ENCODE results near the gene INSIG1.

INSIG1 gene

DNA sequence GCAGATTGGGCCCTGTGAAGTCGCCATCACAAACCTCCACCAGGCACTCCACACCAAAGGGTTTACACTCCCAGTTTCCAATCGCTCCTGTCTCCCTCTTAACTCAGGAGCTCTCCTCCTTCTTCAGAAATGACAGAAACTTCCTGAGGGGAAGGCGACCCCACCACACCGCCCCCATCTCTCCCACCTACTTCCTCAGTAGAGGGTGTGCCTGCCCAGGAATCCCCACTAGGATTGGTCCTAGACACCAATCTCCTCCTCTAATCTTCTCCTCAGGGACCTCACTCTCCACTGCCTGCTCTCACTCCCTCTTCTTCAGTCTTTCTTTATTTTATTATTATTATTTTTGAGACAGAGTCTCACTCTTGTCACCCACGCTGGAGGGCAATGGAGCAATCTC, 5.9 kb upstream of the INSIG1 start:
- H3K4me3 ChIP-seq (ENCODE audit: low read length) = no peak overlapping the region
- TF ChIP-seq, protein P1, sequence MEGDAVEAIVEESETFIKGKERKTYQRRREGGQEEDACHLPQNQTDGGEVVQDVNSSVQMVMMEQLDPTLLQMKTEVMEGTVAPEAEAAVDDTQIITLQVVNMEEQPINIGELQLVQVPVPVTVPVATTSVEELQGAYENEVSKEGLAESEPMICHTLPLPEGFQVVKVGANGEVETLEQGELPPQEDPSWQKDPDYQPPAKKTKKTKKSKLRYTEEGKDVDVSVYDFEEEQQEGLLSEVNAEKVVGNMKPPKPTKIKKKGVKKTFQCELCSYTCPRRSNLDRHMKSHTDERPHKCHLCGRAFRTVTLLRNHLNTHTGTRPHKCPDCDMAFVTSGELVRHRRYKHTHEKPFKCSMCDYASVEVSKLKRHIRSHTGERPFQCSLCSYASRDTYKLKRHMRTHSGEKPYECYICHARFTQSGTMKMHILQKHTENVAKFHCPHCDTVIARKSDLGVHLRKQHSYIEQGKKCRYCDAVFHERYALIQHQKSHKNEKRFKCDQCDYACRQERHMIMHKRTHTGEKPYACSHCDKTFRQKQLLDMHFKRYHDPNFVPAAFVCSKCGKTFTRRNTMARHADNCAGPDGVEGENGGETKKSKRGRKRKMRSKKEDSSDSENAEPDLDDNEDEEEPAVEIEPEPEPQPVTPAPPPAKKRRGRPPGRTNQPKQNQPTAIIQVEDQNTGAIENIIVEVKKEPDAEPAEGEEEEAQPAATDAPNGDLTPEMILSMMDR (conservative IDR thresholded peaks at IDR 0.05; ENCODE audit: low read length) = no peak
- no peak for DNase-seq (ENCODE audit: low read depth)

DNA sequence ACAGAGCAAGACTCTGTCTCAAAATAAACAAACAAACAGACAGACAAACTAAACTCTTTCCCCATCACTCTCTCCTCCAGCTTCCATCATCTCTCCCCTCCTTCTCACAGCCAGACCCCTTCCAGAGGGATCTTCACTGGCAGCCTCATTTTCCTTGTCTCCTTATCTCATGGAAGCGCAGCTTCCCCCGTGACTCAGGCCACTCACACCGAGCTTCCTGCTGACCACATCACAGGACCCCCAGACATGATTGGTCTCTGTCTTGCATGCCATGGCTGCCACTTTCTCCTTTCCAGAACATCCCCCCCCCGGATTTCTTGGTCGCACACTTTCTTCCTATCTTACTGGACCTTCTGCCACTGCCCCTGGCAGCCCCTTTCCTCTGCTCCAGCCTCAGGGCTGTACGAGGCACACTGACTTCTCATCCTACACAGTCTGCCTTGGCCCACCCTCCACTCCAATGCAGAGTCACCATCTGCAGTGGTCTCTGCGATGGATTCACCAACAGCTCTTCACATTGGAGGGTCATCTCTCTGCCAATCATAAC, 4.9 kb upstream of the INSIG1 start:
- DNase-seq (ENCODE audit: low read depth) = no peak
- TF ChIP-seq, protein P1 (conservative IDR thresholded peaks at IDR 0.05; ENCODE audit: low read length) = no peak
- H3K4me3 ChIP-seq (ENCODE audit: low read length) = no peak overlapping the region

DNA sequence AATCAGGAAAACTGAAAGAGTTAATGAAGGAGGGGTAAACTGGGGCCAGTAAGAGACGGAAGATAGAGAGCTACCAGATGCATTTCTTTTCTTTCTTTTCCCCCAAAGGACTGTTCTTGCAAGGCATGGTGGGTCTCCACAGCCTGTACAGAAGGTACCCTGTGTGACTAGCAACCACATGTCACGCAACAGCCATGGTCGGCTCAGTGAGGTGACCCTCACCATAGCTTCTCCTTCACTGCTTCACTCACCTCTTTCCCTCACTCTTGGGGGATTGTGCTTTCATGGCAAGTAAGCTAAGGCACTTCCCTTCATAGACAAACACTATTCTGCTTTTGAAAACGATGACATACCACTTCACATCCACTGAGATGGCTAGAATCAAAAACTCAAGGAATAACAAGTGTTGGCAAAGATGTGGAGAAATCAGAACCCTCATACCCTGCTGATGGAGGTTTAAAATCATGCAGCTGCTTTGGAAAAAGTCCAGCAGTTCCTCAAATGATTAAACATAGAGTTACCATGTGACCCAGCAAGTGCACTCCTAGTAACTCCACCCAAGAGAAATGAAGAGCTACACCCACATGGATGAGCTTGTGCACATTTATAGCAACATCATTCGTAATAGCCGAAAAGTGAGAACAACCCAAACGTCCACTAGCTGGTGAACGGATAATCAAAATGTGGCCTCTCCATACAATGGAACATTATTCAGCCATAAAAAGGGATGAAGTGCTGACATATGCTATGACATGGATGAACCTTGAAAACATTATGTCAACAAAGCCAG, 3.8 kb upstream of the INSIG1 start:
- no peak for DNase-seq (ENCODE audit: low read depth)
- no peak overlapping the region for H3K4me3 ChIP-seq (ENCODE audit: low read length)
- TF ChIP-seq, protein P1 (conservative IDR thresholded peaks at IDR 0.05; ENCODE audit: low read length) = no peak

- H3K4me3 ChIP-seq (ENCODE audit: low read length) = no peak overlapping the region
- TF ChIP-seq, protein P1 (conservative IDR thresholded peaks at IDR 0.05; ENCODE audit: low read length) = no peak
Measured at GRCh38 chr7:155294511-155294778, 3.2 kb upstream of the INSIG1 start.

GRCh38 chr7:155295511-155295910, 2.2 kb upstream of the INSIG1 start:
- TF ChIP-seq, protein P1 (conservative IDR thresholded peaks at IDR 0.05; ENCODE audit: low read length) = no peak
- no peak for DNase-seq (ENCODE audit: low read depth)
- no peak overlapping the region for H3K4me3 ChIP-seq (ENCODE audit: low read length)

More at GRCh38 chr7:155294511-155294778, 3.2 kb upstream of the INSIG1 start:
- DNase-seq (ENCODE audit: low read depth) = no peak

DNA sequence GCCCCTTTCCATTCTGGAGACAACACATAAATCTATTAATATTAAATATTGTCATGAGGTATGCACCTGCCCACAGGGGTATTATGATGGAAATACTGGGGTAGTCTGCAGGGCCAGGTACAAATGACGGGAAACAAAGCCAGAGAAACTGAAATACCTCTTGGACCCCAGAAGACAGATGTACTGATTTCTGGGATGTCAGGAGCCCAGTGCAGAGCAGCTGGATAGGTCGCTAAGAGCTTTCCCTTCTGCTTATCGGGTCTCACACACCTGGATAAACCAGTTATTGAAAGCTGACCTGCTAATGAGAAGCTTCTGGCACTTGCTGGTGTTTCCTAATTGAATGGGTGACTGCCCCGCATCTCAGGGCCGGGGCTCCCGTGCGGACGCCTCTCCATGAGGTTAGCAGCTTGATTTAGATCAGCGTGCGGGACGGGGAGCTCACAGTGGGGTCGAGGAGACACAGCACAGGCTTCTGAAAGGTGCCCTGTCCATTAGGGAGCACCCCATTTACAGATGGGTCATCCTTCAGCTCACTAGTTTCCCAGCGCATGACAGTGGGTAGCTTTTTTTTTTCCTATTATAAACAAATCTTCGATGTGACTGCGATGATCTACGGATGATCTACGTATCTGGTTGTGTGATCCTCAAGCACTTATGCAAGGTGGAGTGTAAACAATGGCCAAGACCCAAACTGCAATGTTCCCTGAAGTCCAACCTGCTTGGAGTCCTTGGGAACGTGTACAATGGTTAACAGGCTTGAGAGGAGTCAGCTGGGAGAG, 1.5 kb upstream of the INSIG1 start:
- no peak for DNase-seq (ENCODE audit: low read depth)
- peak overlapping the region; percentile 69 for H3K4me3 ChIP-seq (ENCODE audit: low read length)
- TF ChIP-seq, protein P1 (conservative IDR thresholded peaks at IDR 0.05; ENCODE audit: low read length) = no peak

Data from AG10803 (cell line).